GM12872 (cell line): ENCODE results near the gene TFDP1.

Source experiments
- TF ChIP-seq, protein P1 (sequence below): IDR thresholded peaks from 3 replicates; pipeline ENCODE4 v1.5.1; 2011; ENCODE audit warnings: low read depth, mild to moderate bottlenecking, low read length, moderate library complexity; ENCODE audit not compliant: insufficient read depth

The TFDP1 gene

GRCh38 chr13:113625965-113626721, 41.6 kb downstream of the TFDP1 start:
- TF ChIP-seq, protein P1, sequence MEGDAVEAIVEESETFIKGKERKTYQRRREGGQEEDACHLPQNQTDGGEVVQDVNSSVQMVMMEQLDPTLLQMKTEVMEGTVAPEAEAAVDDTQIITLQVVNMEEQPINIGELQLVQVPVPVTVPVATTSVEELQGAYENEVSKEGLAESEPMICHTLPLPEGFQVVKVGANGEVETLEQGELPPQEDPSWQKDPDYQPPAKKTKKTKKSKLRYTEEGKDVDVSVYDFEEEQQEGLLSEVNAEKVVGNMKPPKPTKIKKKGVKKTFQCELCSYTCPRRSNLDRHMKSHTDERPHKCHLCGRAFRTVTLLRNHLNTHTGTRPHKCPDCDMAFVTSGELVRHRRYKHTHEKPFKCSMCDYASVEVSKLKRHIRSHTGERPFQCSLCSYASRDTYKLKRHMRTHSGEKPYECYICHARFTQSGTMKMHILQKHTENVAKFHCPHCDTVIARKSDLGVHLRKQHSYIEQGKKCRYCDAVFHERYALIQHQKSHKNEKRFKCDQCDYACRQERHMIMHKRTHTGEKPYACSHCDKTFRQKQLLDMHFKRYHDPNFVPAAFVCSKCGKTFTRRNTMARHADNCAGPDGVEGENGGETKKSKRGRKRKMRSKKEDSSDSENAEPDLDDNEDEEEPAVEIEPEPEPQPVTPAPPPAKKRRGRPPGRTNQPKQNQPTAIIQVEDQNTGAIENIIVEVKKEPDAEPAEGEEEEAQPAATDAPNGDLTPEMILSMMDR, result no peak

DNA sequence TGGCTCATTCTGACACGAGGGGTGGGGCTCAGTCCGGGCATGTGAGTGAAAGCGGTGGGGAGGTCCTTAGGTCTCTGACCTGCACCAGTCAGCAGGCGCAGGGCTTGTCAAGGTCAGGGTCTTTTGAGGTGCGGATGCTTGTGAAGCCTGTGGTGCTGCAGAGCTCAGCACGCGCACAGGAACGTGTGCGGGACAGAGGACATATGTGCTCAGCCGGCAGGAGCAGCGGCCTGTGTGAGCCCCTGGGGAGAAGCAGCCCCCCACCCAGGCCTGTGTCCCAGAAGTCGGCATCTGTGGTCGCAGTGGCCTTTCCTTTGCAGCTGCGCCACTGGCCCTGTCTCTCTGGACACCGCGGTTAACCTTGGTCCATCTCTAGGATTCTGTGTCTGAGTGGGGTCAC, 42.6 kb downstream of the TFDP1 start:
- TF ChIP-seq, protein P1, result no peak

DNA sequence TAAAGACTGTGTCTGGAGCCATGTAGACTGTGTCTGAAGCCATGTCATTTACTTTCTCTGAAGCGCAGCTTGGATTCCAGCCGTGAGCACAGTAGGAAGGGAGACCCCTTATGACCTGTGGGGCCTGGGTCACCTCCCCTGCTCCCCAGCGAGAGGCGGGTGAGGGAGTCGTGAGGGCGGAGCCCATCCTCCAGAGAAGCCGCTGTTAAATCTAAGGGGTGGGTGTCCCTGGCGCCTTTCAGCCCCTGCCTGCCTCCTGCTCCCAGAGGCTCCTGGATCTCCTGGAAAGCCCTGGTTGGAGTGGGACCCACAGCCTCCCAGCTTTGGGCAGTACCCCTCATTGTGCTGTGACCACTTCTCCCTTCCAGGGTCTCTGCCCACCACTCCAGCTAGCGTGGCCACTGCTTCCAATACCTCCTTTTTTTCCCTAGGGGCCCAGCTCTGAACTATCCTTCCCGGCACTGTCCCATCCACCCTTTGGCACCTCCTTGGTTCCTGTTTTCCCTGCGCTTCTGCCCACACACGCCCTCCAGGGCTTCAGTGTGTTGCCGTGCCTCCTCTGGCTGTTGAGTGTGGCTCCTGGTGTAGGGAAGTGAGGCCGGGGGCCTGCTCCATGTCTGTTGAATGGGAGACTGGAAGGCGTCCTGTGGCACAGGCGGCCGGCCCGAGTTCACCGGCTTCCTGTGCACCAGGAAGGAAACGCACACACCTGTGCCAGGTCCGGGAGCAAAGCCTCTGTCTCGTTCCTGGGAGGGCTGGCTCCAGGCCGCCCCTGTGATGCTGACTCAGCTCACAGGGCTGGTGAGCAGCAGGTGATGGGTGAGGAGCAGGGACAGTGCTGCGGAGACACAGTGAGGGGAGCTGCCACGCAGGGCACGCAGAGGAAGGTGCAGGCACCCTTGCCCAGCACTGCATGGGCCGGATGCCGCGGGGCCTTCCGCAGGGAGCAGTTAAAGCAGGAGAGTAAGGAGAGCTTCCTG, 44.0 kb downstream of the TFDP1 start:
- TF ChIP-seq, protein P1, result no peak

GRCh38 chr13:113629866-113630265, 45.3 kb downstream of the TFDP1 start:
- TF ChIP-seq, protein P1, result no peak

GRCh38 chr13:113630296-113630695, 45.7 kb downstream of the TFDP1 start:
- TF ChIP-seq, protein P1, result no peak

- TF ChIP-seq, protein P1, result no peak
These were observed 46.3 kb downstream of the TFDP1 start for GRCh38 chr13:113630804-113631203.
